GM12891 (cell line): ENCODE data around the gene PPP1R17. TPM values are rescaled to one million over a fixed set of nuclear protein-coding genes. Genes with fewer than 3 reads are reported as not detected.

ENCODE experiments used
- DNase-seq: peaks from one replicate; pipeline ENCODE4 v3.0.0; 2011; ENCODE audit warnings: low spot score; ENCODE audit not compliant: insufficient read length
- FAIRE-seq: peaks from 2 replicates; lab custom pipeline; 2011; peaks lifted over from hg19 to GRCh38; lab: Jason Lieb, UNC
- PAX5 ChIP-seq: IDR thresholded peaks from 2 replicates; pipeline ENCODE4 v1.6.1; 2011; ENCODE audit warnings: low read length, moderate library complexity, mild to moderate bottlenecking; ENCODE audit not compliant: insufficient read depth, severe bottlenecking
- POLR2A ChIP-seq: IDR thresholded peaks from 2 replicates; pipeline ENCODE4 v1.6.1; 2011; ENCODE audit warnings: low read depth, low read length, control low read depth
- POLR2AphosphoS5 ChIP-seq: IDR thresholded peaks from 2 replicates; pipeline ENCODE4 v1.6.1; 2011; ENCODE audit warnings: low read depth, low read length, control low read depth
- POU2F2 ChIP-seq: IDR thresholded peaks from 2 replicates; pipeline ENCODE4 v1.6.1; 2011; ENCODE audit warnings: low read depth, mild to moderate bottlenecking, control low read depth, low read length, moderate library complexity
- SPI1 ChIP-seq: IDR thresholded peaks from 2 replicates; pipeline ENCODE4 v1.6.1; 2011; ENCODE audit warnings: low read depth, low read length, control low read depth
- TAF1 ChIP-seq: IDR thresholded peaks from 2 replicates; pipeline ENCODE4 v1.6.1; 2011; ENCODE audit warnings: low read depth, low read length, control low read depth
- polyA plus RNA-seq: library from polyadenylated mRNA; unstranded; fragments of >200 nt; gene quantifications from one replicate; pipeline ENCODE4 v1.2.1, GENCODE V29; 2012; ENCODE audit warnings: low read depth, missing spikeins, inconsistent platforms; ENCODE audit not compliant: missing spikeins

PPP1R17 gene
- not detected for polyA plus RNA-seq

GRCh38 chr7:31687024-31687748 is at the start of gene PPP1R17:
TSS of gene PPP1R17 (plus strand) at chr7:31687215. CDS start at chr7:31692442, 5,227 bp downstream.
- FAIRE-seq (no peak), DNase-seq (no peak)
- TF ChIP-seq POLR2A (no peak), TAF1 (no peak), POLR2AphosphoS5 (no peak), SPI1 (no peak), PAX5 (no peak), POU2F2 (no peak)

- FAIRE-seq: no peak
- TF ChIP-seq TAF1: no peak
- TF ChIP-seq SPI1: no peak
- TF ChIP-seq PAX5: no peak
- TF ChIP-seq POLR2A: no peak
- no peak for TF ChIP-seq POLR2AphosphoS5
- TF ChIP-seq POU2F2: no peak
Observed at GRCh38 chr7:31640381-31640780, 46.6 kb upstream of the PPP1R17 start.

GRCh38 chr7:31642681-31643115 is 44.3 kb upstream of the PPP1R17 start:
- FAIRE-seq (no peak), DNase-seq (no peak)
- TF ChIP-seq SPI1 (no peak), POLR2A (no peak), PAX5 (no peak), POU2F2 (no peak), TAF1 (no peak), POLR2AphosphoS5 (no peak)

More at GRCh38 chr7:31640381-31640780, 46.6 kb upstream of the PPP1R17 start:
- DNase-seq: no peak

GRCh38 chr7:31646942-31647341 is 40.1 kb upstream of the PPP1R17 start:
- TF ChIP-seq POU2F2: no peak
- FAIRE-seq (no peak), DNase-seq (no peak)

GRCh38 chr7:31647511-31647910 is 39.5 kb upstream of the PPP1R17 start:
- FAIRE-seq: no peak
- DNase-seq: no peak

GRCh38 chr7:31648288-31648687 is 38.7 kb upstream of the PPP1R17 start:
- TF ChIP-seq SPI1 (no peak), POU2F2 (no peak), POLR2AphosphoS5 (no peak), PAX5 (no peak), POLR2A (no peak), TAF1 (no peak)
- no peak for FAIRE-seq
- DNase-seq: no peak

More at GRCh38 chr7:31647511-31647910, 39.5 kb upstream of the PPP1R17 start:
- TF ChIP-seq SPI1 (no peak), POU2F2 (no peak), TAF1 (no peak), POLR2AphosphoS5 (no peak), PAX5 (no peak), POLR2A (no peak)

- TF ChIP-seq POLR2A: no peak
- no peak for TF ChIP-seq SPI1
- no peak for TF ChIP-seq PAX5
- TF ChIP-seq POU2F2: no peak
- TF ChIP-seq POLR2AphosphoS5: no peak
- no peak for TF ChIP-seq TAF1
- no peak for DNase-seq
- no peak for FAIRE-seq
Observed at GRCh38 chr7:31648880-31649279, 38.1 kb upstream of the PPP1R17 start.

- FAIRE-seq (no peak), DNase-seq (no peak)
- TF ChIP-seq POLR2AphosphoS5: no peak
- TF ChIP-seq POLR2A: no peak
- TF ChIP-seq SPI1: no peak
- no peak for TF ChIP-seq TAF1
- TF ChIP-seq POU2F2: no peak
- TF ChIP-seq PAX5: no peak
Observed at GRCh38 chr7:31651234-31652062, 35.6 kb upstream of the PPP1R17 start.

- no peak for TF ChIP-seq POU2F2
- no peak for TF ChIP-seq PAX5
- no peak for TF ChIP-seq POLR2AphosphoS5
- no peak for TF ChIP-seq POLR2A
- no peak for TF ChIP-seq TAF1
- TF ChIP-seq SPI1: no peak
- no peak for FAIRE-seq
- DNase-seq: no peak
Observed at GRCh38 chr7:31652063-31652326, 35.0 kb upstream of the PPP1R17 start.
